HEK293T (cell line): ENCODE data around the gene LRMDA.

Source experiments
- CTCF ChIA-PET: fragments of 350-600 bp; formaldehyde crosslinking; extraction: SDS; loops from one replicate; lab custom pipeline; 2021; ENCODE audit warnings: antibody characterized with exemption, inconsistent platforms; lab: Yijun Ruan, JAX
- POLR2A ChIA-PET: fragments of 350-600 bp; formaldehyde crosslinking; extraction: SDS; loops from one replicate; lab custom pipeline; 2020; ENCODE audit warnings: antibody characterized with exemption, inconsistent platforms; lab: Yijun Ruan, JAX
- DNase-seq: peaks from one replicate; pipeline ENCODE4 v3.0.0; 2012; ENCODE audit warnings: mixed read lengths; ENCODE audit errors: extremely low spot score
- ARNT ChIP-seq: fragments of 450-650 bp; IDR thresholded peaks from 2 replicates; pipeline ENCODE4 v1.6.1; 2017; ENCODE audit warnings: mild to moderate bottlenecking
- BHLHE40 ChIP-seq: fragments of 450-650 bp; IDR thresholded peaks from 2 replicates; pipeline ENCODE4 v1.6.1; 2016; ENCODE audit warnings: mild to moderate bottlenecking, moderate library complexity, borderline replicate concordance
- CTBP1 ChIP-seq: fragments of 450-650 bp; IDR thresholded peaks from 2 replicates; pipeline ENCODE4 v1.6.1; 2016; ENCODE audit warnings: borderline replicate concordance
- ELF4 ChIP-seq: fragments of 450-650 bp; IDR thresholded peaks from 2 replicates; pipeline ENCODE4 v1.6.1; 2017; ENCODE audit warnings: antibody characterized with exemption
- FOXA1 ChIP-seq: fragments of 450-650 bp; IDR thresholded peaks from 2 replicates; pipeline ENCODE4 v1.6.1; 2016; ENCODE audit warnings: mild to moderate bottlenecking
- FOXK2 ChIP-seq: fragments of 450-650 bp; IDR thresholded peaks from 2 replicates; pipeline ENCODE4 v1.6.1; 2016; ENCODE audit warnings: mild to moderate bottlenecking
- FOXM1 ChIP-seq: fragments of 450-650 bp; IDR thresholded peaks from 2 replicates; pipeline ENCODE4 v1.6.1; 2017; ENCODE audit warnings: mild to moderate bottlenecking, borderline replicate concordance
- HDGF ChIP-seq: fragments of 450-650 bp; IDR thresholded peaks from 2 replicates; pipeline ENCODE4 v1.6.1; 2017; ENCODE audit warnings: antibody characterized with exemption, borderline replicate concordance
- L3MBTL2 ChIP-seq: fragments of 450-650 bp; conservative IDR thresholded peaks from 2 replicates; pipeline ENCODE4 v1.6.1; 2016; ENCODE audit warnings: mild to moderate bottlenecking
- LEF1 ChIP-seq: fragments of 450-650 bp; IDR thresholded peaks from 2 replicates; pipeline ENCODE4 v1.6.1; 2017; ENCODE audit warnings: mild to moderate bottlenecking, borderline replicate concordance
- NFRKB ChIP-seq: fragments of 450-650 bp; IDR thresholded peaks from 2 replicates; pipeline ENCODE4 v1.6.1; 2016; ENCODE audit warnings: mild to moderate bottlenecking, moderate library complexity
- PKNOX1 ChIP-seq: fragments of 450-650 bp; IDR thresholded peaks from 2 replicates; pipeline ENCODE4 v1.6.1; 2016
- SP1 ChIP-seq: fragments of 450-650 bp; IDR thresholded peaks from 2 replicates; pipeline ENCODE4 v1.6.1; 2017
- SUZ12 ChIP-seq: fragments of 450-650 bp; IDR thresholded peaks from 2 replicates; pipeline ENCODE4 v1.6.1; 2016; ENCODE audit warnings: mild to moderate bottlenecking
- TARDBP ChIP-seq: fragments of 450-650 bp; IDR thresholded peaks from 2 replicates; pipeline ENCODE4 v1.6.1; 2016
- ZNF384 ChIP-seq: fragments of 450-650 bp; IDR thresholded peaks from 2 replicates; pipeline ENCODE4 v1.6.1; 2016

LRMDA gene

GRCh38 chr10:75487087-75487754 lies 55.8 kb downstream of the LRMDA start:
- ChIA-PET POLR2A (interaction anchor here (1.0 to 1.3 kb wide), 6 partner anchors 11 to 88 kb away, joined by 3 to 5 read pairs (median 3); no protein-coding TSS in a partner anchor), CTCF (interaction anchor here (0.7 to 1.6 kb wide), 2 partner anchors 9 to 17 kb away, joined by 3 to 4 read pairs; no protein-coding TSS in a partner anchor)
- TF ChIP-seq ARNT (no peak), FOXM1 (no peak), L3MBTL2 (no peak), BHLHE40 (no peak), HDGF (no peak), ELF4 (no peak), FOXK2 (no peak)
- no peak for DNase-seq

GRCh38 chr10:75487755-75488125 lies 56.3 kb downstream of the LRMDA start:
- POLR2A ChIA-PET = interaction anchor here (1.1 to 1.3 kb wide), 4 partner anchors 11 to 88 kb away, joined by 3 to 5 read pairs (median 4); no protein-coding TSS in a partner anchor
- no peak for TF ChIP-seq SP1
- no peak for TF ChIP-seq PKNOX1
- no peak for TF ChIP-seq FOXM1
- TF ChIP-seq FOXA1 = no peak
- no peak for TF ChIP-seq L3MBTL2
- TF ChIP-seq NFRKB = no peak
- TF ChIP-seq SUZ12 = no peak
- no peak for TF ChIP-seq TARDBP
- no peak for TF ChIP-seq FOXK2
- TF ChIP-seq LEF1 = no peak
- CTCF ChIA-PET = interaction anchor here (0.7 kb wide), 1 partner anchor 9 kb away, joined by 3 read pairs; no protein-coding TSS in a partner anchor
- DNase-seq = no peak

GRCh38 chr10:75492173-75492925 lies 60.9 kb downstream of the LRMDA start:
- ChIA-PET POLR2A (no interaction called here), CTCF (no interaction called here)
- TF ChIP-seq NFRKB = no peak
- TF ChIP-seq FOXA1 = no peak
- DNase-seq = no peak

- TF ChIP-seq NFRKB (no peak), FOXK2 (no peak), ARNT (no peak), TARDBP (no peak), PKNOX1 (no peak)
- POLR2A ChIA-PET = no interaction called here
- DNase-seq = no peak
- CTCF ChIA-PET = interaction anchor here (0.6 kb wide), 1 partner anchor 98 kb away, joined by 4 read pairs; no protein-coding TSS in a partner anchor
Measured at GRCh38 chr10:75493464-75493863, 62.0 kb downstream of the LRMDA start.

- POLR2A ChIA-PET = no interaction called here
- no peak for TF ChIP-seq FOXM1
- TF ChIP-seq SP1 = no peak
- TF ChIP-seq CTBP1 = no peak
- TF ChIP-seq BHLHE40 = no peak
- no peak for TF ChIP-seq L3MBTL2
Measured at GRCh38 chr10:75495434-75496190, 64.2 kb downstream of the LRMDA start.

GRCh38 chr10:75496191-75496567 lies 64.8 kb downstream of the LRMDA start:
- CTCF ChIA-PET = interaction anchor here (0.6 kb wide), 1 partner anchor 97 kb away, joined by 3 read pairs; no protein-coding TSS in a partner anchor
- POLR2A ChIA-PET = interaction anchor here (0.6 kb wide), 1 partner anchor 95 kb away, joined by 3 read pairs; the partner anchor contains the start of gene ZNF503
- no peak for DNase-seq
- no peak for TF ChIP-seq ELF4
- TF ChIP-seq TARDBP = no peak
- no peak for TF ChIP-seq L3MBTL2
- TF ChIP-seq CTBP1 = no peak
- no peak for TF ChIP-seq BHLHE40
- TF ChIP-seq HDGF = no peak
- no peak for TF ChIP-seq LEF1
- no peak for TF ChIP-seq SUZ12
- no peak for TF ChIP-seq FOXK2
- TF ChIP-seq SP1 = no peak
- no peak for TF ChIP-seq ARNT
- TF ChIP-seq FOXA1 = no peak
- TF ChIP-seq NFRKB = no peak
- TF ChIP-seq PKNOX1 = no peak
- no peak for TF ChIP-seq FOXM1
- no peak for TF ChIP-seq ZNF384

More at GRCh38 chr10:75495434-75496190, 64.2 kb downstream of the LRMDA start:
- CTCF ChIA-PET = no interaction called here
- DNase-seq = no peak
